ENCODE results near the gene ORC3.

GRCh38 chr6:87623248-87623647, 33.3 kb downstream of the ORC3 start:
- TF ChIP-seq CTCF (conservative IDR thresholded peaks at IDR 0.05; ENCODE audit: low read depth, low read length) (no peak), RCOR1 (IDR thresholded peaks at IDR 0.05; ENCODE audit: insufficient replicate concordance, low read length) (no peak), POLR2A (IDR thresholded peaks at IDR 0.05; ENCODE audit: low read depth, low read length) (no peak), MAZ (IDR thresholded peaks at IDR 0.05; ENCODE audit: borderline replicate concordance, low read depth, low read length) (no peak), CEBPB (IDR thresholded peaks at IDR 0.05; ENCODE audit: low read depth, low read length) (no peak), MXI1 (IDR thresholded peaks at IDR 0.05; ENCODE audit: borderline replicate concordance, low read depth, low read length) (no peak)

All from IMR-90 (cell line).